Mesodermal cell (in vitro differentiated cells): ENCODE measurements around the gene LENG1.

Experiments
- H3K27ac ChIP-seq: 2 replicates; pipeline ENCODE4 v1.7.0; 2013; ENCODE audit warnings: mild to moderate bottlenecking, low read depth, low read length, moderate library complexity; ENCODE audit not compliant: severe bottlenecking
- H3K36me3 ChIP-seq: 2 replicates; pipeline ENCODE4 v1.7.1; 2013; ENCODE audit warnings: mild to moderate bottlenecking, low read length, moderate library complexity; ENCODE audit not compliant: control insufficient read depth, insufficient read depth
- H3K4me1 ChIP-seq: one replicate; pipeline ENCODE4 v1.7.1; 2013; ENCODE audit warnings: mild to moderate bottlenecking, low read length; ENCODE audit not compliant: insufficient read depth, control insufficient read depth, poor library complexity, severe bottlenecking
- H3K4me3 ChIP-seq: 2 replicates; pipeline ENCODE4 v1.7.0; 2013; ENCODE audit warnings: low read length, control low read depth, mild to moderate bottlenecking; ENCODE audit not compliant: insufficient read depth, poor library complexity, severe bottlenecking; ENCODE audit errors: extremely low read depth
- H3K9me3 ChIP-seq: 2 replicates; pipeline ENCODE4 v1.7.1; 2013; ENCODE audit warnings: mild to moderate bottlenecking, low read length, moderate library complexity; ENCODE audit not compliant: control insufficient read depth
- WGBS, 2 experiments: methylation state at CpG; one replicate each; pipeline ENCODE4 v1.1.5; 2013; ENCODE audit warnings: missing lambda C conversion rate in 2 of 2; ENCODE audit not compliant: insufficient coverage in 2 of 2; 5-methylcytosine and 5-hydroxymethylcytosine counted together

The LENG1 gene

DNA sequence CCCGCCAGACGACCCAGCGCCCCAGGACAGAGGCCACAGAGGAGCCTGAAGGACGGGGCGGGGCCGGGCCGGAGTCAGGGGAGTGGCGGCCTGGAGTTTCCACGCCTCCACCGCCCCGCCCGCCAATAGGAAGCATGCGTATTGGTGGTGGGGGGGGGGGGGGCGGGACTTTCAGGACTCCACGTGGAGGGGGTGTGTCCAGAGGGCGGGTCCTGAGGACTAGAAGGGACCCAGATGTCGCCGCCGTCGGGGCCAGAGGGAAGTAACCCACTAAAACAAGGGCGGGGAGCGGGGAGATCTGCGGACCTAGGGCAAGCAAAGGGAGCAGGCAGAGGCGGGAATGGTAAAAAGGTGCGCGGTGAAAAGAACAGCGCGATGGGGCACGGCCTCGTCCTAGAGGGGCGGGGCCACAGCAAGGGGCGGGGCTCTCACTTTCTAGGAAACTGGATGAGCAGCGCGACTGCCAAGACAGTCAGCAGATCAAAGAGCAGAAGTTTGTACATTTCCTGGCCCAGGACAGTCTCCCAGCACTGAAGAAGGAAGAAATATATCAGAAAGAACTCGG is 2.8 kb upstream of the LENG1 start:
- peaks cover 8% of the 10 kb centered on the region for H3K36me3 ChIP-seq
- peaks cover 3% of the 10 kb centered on the region for H3K9me3 ChIP-seq
- no peak overlapping the region for H3K27ac ChIP-seq
- H3K4me1 ChIP-seq = peaks cover 10% of the 10 kb centered on the region
- WGBS, 2 experiments = 32 to 51% methylated on average over 13 to 24 of the region's 35 CpGs
- peak overlapping the region; percentile 8 for H3K4me3 ChIP-seq

DNA sequence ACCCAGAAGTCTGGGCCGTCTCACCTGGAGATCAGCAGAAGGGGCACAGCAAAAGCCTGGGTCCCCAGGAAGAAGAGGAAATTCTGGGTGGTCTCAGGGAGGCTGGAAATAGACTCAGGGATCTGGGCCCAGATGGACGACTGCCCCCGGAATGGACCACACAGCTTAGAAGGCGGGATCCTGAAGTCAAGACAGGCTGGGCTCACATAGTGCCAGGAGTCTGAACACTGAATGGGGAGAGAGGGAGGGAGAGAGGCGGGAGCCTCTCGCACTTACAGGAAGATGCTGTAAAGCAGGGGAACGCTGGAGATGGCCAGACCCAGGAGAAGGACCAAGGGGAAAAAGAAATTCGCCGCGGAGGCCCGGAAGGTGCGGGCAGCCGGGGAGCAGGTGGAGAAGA is 1.3 kb upstream of the LENG1 start:
- Histone ChIP-seq H3K4me1 (peaks cover 10% of the 10 kb centered on the region), H3K9me3 (peaks cover 3% of the 10 kb centered on the region), H3K4me3 (peak overlapping the region; percentile 72), H3K27ac (peak overlapping the region; percentile 92), H3K36me3 (peaks cover 21% of the 10 kb centered on the region)
- 65 to 72% methylated on average over 12 to 13 of the region's 13 CpGs for WGBS, 2 experiments

DNA sequence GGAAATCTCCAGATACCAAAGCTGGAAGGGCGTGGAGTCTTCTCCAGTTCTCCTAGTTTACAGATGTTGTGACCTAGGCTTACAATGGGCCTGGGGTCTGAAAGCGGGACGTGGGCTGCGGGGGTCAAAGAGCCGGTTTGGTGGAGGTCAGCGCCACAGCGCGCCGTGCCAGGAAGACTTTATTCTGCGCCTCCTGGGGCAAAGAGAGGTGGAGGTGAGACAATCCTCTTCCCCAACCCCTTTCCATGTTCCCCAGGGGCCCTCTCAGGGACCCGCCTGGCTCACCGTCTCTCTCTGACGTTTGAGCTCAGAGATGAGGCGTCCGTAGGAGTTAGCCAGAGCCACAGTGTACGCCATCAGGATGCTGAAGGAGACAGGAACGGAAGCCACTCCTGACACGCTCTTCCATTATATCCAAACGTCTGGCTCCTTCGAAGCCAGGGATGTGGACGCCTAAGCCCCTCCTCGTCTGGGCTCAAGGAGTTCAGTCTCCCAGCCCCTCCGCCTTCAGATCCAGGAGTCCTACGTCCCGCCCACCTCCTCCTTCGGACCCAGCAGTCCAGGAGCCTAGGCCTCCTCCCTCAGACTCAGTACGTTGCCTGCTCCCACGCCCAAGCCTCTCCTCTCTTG is 776 bp upstream of the LENG1 start:
- H3K36me3 ChIP-seq = peaks cover 27% of the 10 kb centered on the region
- H3K4me1 ChIP-seq = peaks cover 10% of the 10 kb centered on the region
- WGBS, 2 experiments = 2 to 6% methylated on average over 24 to 27 of the region's 28 CpGs

DNA sequence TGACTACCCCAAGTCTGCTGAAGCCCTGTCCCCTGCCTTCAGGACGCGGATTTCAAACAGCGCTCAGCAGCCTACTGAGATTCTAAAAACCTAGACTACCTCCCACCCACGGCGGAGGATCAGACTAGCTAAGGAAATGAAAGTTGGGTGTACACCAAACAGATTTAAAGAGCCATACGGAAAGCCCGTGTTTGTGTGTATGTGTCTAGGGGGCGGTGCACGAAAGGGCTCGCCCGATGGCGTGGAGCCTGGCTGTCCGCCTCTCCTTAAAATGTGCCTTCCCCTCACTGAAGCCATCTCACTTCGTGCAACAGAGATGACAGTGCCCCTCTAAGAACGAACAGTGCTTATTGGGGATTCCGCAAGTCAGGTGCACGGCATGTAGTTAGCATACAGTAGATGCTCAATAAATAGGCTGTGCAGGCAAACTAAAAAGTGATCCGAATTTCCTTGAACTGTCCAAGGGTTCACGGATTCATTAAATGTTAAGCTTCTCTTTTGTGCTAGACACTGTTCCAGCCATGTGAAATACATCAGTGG is 639 bp downstream of the LENG1 start:
- Histone ChIP-seq H3K27ac (peak overlapping the region; percentile 96), H3K9me3 (peaks cover 3% of the 10 kb centered on the region), H3K4me1 (peaks cover 10% of the 10 kb centered on the region), H3K36me3 (peaks cover 41% of the 10 kb centered on the region), H3K4me3 (peak overlapping the region; percentile 72)
- 28 to 33% methylated on average over 9 to 17 of the region's 19 CpGs for WGBS, 2 experiments

More for the DNA sequence above, 776 bp upstream of the LENG1 start:
- H3K27ac ChIP-seq = peak overlapping the region; percentile 92
- peak overlapping the region; percentile 72 for H3K4me3 ChIP-seq
- peaks cover 3% of the 10 kb centered on the region for H3K9me3 ChIP-seq

DNA sequence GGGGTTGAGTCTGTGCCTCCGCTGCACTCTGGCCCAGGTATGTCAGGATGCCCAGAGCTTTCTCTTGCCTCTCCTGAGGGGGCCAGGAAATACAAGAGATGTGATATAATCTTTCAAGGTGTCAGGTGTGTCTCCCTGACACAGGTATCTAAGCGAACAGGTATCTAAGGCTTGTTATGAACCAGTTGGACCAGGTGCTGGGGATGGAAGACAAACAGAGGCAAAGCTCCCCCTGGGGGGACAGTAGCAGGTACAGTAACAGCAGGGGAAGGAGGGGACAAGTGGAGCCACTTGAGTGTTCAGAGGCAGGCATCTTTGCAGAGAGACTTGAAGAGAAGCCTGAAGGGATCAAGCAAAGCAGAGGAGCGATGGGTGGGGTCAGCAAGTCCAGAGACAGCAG is 2.6 kb downstream of the LENG1 start:
- whole genome bisulfite sequencing, 2 experiments = 93 to 96% methylated on average over 3 of the region's 3 CpGs
- H3K4me3 ChIP-seq = no peak overlapping the region
- peaks cover 14% of the 10 kb centered on the region for H3K4me1 ChIP-seq
- no peaks in the 10 kb centered on the region for H3K9me3 ChIP-seq
- peaks cover 60% of the 10 kb centered on the region for H3K36me3 ChIP-seq
- H3K27ac ChIP-seq = no peak overlapping the region

DNA sequence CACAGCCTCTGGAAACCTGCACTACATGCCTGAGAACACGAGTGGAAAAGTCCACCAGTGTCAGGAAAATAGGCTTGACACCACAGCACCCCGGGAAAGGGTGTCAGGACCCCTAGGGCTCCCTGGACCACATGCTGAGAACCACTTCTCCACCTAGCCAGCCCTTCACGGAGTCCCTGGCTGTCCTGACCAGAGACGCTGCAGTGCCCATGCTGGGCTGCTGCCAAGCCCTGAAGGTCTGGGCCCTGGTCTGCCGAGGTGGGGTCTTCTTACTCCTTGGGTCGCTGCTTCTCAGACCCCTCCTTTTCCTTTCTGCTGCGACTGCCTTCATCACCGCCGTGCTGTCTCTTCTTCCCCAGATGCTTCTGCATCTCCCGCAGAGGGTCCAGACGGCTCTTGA is 3.0 kb downstream of the LENG1 start:
- 96% methylated on average over 7 to 9 of the region's 11 CpGs for WGBS, 2 experiments

DNA sequence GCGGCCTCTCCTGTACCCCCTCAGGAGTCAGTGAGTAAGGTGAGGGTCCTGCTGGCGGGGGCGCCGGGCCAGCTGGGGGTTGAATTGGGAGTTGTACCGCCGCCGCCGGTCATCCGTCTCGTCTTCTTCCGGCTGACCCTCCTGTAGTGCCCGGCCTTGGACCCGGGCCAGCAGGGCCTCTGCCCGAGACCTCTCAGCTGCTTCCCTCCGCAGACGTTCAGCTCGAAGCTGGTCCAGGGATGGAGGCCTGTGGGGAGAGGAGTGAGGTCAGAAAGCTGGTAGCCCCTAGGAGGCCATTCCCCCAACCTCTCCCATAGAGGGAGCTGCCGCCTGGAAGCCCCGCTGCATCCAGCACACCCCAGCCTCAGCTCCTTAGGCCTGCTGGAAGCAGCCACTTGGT is 3.8 kb downstream of the LENG1 start:
- peaks cover 73% of the 10 kb centered on the region for H3K36me3 ChIP-seq
- H3K4me3 ChIP-seq = no peak overlapping the region
- H3K9me3 ChIP-seq = no peaks in the 10 kb centered on the region
- H3K27ac ChIP-seq = no peak overlapping the region
- H3K4me1 ChIP-seq = peaks cover 14% of the 10 kb centered on the region
- WGBS, 2 experiments = 95 to 100% methylated on average over 11 to 19 of the region's 19 CpGs

More for the DNA sequence above, 3.0 kb downstream of the LENG1 start:
- H3K27ac ChIP-seq = no peak overlapping the region
- H3K9me3 ChIP-seq = no peaks in the 10 kb centered on the region
- peaks cover 14% of the 10 kb centered on the region for H3K4me1 ChIP-seq
- peaks cover 65% of the 10 kb centered on the region for H3K36me3 ChIP-seq
- H3K4me3 ChIP-seq = no peak overlapping the region

DNA sequence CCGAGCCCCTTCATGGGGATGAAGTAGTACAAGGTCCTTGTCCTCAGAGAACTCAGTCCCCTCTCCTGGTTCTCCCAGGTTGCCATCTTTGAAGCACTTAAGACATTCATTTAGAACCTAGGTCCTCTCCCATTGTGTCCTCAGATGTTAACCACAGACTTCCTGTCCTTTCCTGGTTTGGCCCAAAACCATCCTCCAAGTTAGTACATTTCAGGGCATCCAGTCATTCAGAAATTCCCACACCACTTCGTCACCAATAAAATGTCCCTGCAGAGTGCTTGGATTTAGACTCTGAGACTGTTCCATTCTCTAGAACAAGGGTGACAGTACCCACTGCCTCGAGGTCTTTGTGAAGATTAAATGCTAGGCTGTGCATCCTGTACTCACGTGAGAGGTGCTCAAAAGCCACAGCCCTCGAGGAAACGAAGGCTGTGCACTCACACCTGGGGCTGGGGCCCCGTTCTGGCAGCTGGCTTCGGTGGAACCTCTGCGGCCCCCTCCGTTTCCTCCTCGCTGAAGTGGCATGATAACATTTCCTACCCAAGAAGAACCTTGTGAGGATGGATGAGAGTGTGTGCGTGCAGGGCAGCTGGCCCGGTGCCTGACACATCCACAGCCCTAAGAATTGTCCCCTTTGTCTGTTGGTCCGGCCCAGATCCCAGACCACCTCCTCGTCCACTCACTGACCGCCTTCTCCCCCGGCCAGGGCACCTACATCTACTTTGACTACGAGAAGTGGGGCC is 4.7 kb downstream of the LENG1 start:
- Histone ChIP-seq H3K27ac (no peak overlapping the region), H3K36me3 (peaks cover 82% of the 10 kb centered on the region), H3K4me1 (peaks cover 14% of the 10 kb centered on the region), H3K9me3 (no peaks in the 10 kb centered on the region), H3K4me3 (no peak overlapping the region)
- WGBS, 2 experiments = 96% methylated on average over 10 to 14 of the region's 18 CpGs

DNA sequence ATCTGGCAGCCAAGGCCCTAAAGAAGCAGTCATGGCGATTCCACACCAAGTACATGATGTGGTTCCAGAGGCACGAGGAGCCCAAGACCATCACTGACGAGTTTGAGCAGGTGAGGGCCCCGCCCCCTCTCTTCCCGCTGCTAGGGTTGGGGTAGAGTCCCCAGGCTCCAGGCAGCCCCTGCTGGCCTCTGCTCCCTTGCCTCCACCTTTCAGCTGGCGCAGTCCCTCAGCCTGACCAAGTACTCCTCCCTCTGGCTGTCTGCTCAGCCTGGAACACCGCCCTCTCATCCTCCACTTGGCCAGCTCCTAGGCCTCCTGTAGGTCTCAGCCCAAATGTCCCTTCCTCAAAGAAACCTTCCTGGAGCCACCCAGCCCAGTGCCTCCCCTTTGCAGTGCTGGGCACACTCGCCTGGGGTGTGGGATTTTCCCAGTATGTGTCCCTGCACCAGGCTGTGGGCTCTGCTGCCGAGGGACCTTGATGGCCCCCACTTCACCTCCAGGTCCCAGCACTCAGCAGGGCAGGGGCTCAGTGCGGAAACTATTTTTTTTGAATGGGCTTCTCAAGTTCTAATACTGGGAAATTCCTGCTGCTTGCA is 5.7 kb downstream of the LENG1 start:
- 85 to 92% methylated on average over 9 to 10 of the region's 10 CpGs for WGBS, 2 experiments
- Histone ChIP-seq H3K4me1 (peaks cover 13% of the 10 kb centered on the region), H3K36me3 (peaks cover 91% of the 10 kb centered on the region), H3K9me3 (no peaks in the 10 kb centered on the region), H3K27ac (peak overlapping the region; percentile 45), H3K4me3 (no peak overlapping the region)

DNA sequence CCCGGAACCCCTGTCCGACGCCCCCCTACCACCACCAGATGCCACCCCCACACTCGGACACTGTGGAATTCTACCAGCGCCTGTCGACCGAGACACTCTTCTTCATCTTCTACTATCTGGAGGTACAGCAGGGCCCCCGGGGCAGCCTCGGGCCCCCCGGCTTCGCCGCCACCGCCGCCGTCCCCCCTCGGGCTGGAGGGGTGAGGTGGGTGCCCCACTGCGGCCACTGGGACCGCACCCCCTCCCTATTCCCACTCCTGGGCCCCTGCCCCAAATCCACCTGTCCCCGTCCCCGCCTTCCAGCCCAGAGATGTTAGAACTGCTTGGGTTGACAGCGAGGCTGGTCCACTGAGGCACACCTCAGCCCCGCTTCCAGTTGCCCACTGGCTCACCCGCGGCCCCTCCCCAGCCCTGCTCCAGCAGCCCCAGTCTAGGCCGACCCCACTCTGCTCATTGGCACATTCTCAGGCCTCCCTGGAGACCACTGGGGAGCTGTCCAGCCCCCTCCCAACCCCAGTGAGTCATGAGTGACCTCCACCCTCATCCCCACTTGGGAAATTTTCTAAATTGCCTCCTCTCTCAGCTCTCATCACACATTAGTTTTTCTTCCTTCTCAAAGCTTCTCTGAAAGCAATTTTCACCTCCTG is 6.5 kb downstream of the LENG1 start:
- Histone ChIP-seq H3K36me3 (peaks cover 96% of the 10 kb centered on the region), H3K4me1 (peaks cover 5% of the 10 kb centered on the region), H3K9me3 (no peaks in the 10 kb centered on the region), H3K27ac (no peak overlapping the region), H3K4me3 (no peak overlapping the region)
- WGBS, 2 experiments = 98% methylated on average over 10 to 11 of the region's 25 CpGs
